Stomach (tissue), 9 donors: ENCODE results near the gene NCOR1. TPM values are rescaled to one million over a fixed set of nuclear protein-coding genes. Genes with fewer than 3 reads are reported as not detected.

ENCODE experiments used
- DNase-seq, 2 donors: peaks; one replicate each; pipeline versions ENCODE4 v3.0.0 to v3.0.0-alpha.2; 2013 to 2019
- H3K27ac ChIP-seq, 5 donors: fragments of 200-600 bp in 4 of 5; sonication (generic) in 4 of 5; one replicate each; pipeline ENCODE4 v1.5.1; 2013 to 2019; ENCODE audit warnings: mild to moderate bottlenecking in 1 of 5, moderate library complexity in 1 of 5
- H3K27me3 ChIP-seq, 3 donors: fragments of 200-600 bp; sonication (generic); one replicate each; pipeline ENCODE4 v1.5.1; 2017 to 2019; ENCODE audit warnings: mixed run types in 1 of 3
- H3K36me3 ChIP-seq, 4 donors: fragments of 200-600 bp; sonication (generic); 1 replicate in 3 of 4; 2 replicates in 1 of 4; pipeline ENCODE4 v1.5.1; 2016 to 2019
- H3K4me1 ChIP-seq, 4 donors: fragments of 200-600 bp; sonication (generic); one replicate each; pipeline ENCODE4 v1.5.1; 2016 to 2019
- H3K4me3 ChIP-seq, 4 donors: fragments of 200-600 bp; sonication (generic) in 3 of 4; one replicate each; pipeline ENCODE4 v1.5.1; 2016 to 2019; ENCODE audit warnings: mild to moderate bottlenecking in 1 of 4
- H3K9me3 ChIP-seq, 4 donors: fragments of 200-600 bp; sonication (generic); one replicate each; pipeline ENCODE4 v1.5.1; 2016 to 2019
- EP300 ChIP-seq: sonication (generic); formaldehyde crosslinking; IDR thresholded peaks from one replicate; pipeline ENCODE4 v1.6.1; 2017; ENCODE audit warnings: antibody characterized with exemption
- POLR2A ChIP-seq, 4 donors: fragments of 450-650 bp; IDR thresholded peaks; one replicate each; pipeline ENCODE4 v1.6.1; 2016; ENCODE audit warnings: antibody characterized with exemption in 4 of 4, control low read depth in 2 of 4, mild to moderate bottlenecking in 1 of 4, moderate library complexity in 1 of 4
- POLR2AphosphoS5 ChIP-seq, 3 donors: sonication (generic); formaldehyde crosslinking; IDR thresholded peaks; one replicate each; pipeline ENCODE4 v1.6.1; 2016; ENCODE audit warnings: antibody characterized with exemption in 3 of 3
- WGBS, 5 donors: extraction: QIAGEN DNeasy Blood & Tissue Kit in 3 of 5; methylation state at CpG; one replicate each; pipeline versions ENCODE4 v1.1.5 to v1.1.7; 2013 to 2018; 5-methylcytosine and 5-hydroxymethylcytosine counted together
- intact Hi-C: fragments of 100-400 bp; cut with DNase I; formaldehyde crosslinking; loops from one replicate; pipeline ENCODE4 v1.15.1; 2023; ENCODE audit warnings: low total_unique reads
- polyA plus RNA-seq, 3 donors: library from polyadenylated mRNA; stranded (reverse); fragments of 200-250 nt; gene quantifications; one replicate each; pipeline ENCODE4 v1.2.3, GENCODE V29; 2013
- total RNA-seq, 5 donors: library from RNA; depleted of rRNA; stranded (reverse); fragments of >200 nt; gene quantifications; one replicate each; pipeline versions ENCODE4 v1.1.0 to v1.2.3, GENCODE V29; 2014 to 2016
- TF ChIP-seq, protein P1 (sequence below), 7 experiments: fragments of 450-650 bp in 4 of 7; fragments of 200-600 bp in 3 of 7; sonication (generic) in 3 of 7; IDR thresholded peaks; one replicate each; pipeline ENCODE4 v1.5.1; 2016 to 2019; ENCODE audit warnings: antibody characterized with exemption in 7 of 7, control low read depth in 2 of 7, mild to moderate bottlenecking in 1 of 7
- donor health status: healthy with polysubstance abuse.
- donor health status: Bipolar disorder and iron deficiency.
- donor health status: healthy.

The NCOR1 gene
- total and polyA plus RNA-seq, 8 donors, result 28.7 to 444 (median 255) TPM

DNA sequence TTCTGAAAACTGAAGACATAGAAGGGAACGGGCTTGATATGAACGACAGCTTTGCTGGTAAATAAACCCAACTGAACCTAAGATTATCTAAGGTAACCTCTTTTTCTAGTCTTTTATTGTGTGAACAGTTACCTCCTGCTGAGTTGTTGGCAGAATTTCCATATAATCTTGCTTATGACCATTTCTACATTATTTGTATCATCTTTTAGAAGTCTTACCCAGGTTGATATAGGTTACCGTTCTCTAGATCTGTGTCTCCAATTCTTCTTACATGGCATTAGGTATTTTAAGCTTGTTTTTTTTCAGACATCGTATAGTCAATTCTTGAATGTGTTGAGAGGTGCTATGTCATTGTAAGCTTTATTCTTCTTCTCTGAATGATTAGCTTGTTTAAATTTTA, 191.5 kb downstream of the NCOR1 start:
- H3K36me3 ChIP-seq, result peaks cover 36 to 88% (median 85%) of the 10 kb centered on the region in 4 donors
- no peaks in the 10 kb centered on the region for H3K27me3 ChIP-seq
- peaks cover 0 to 15% (median 10%) of the 10 kb centered on the region in 4 donors for H3K4me1 ChIP-seq
- intact Hi-C loops, result no loop called here
- 61 to 81% (median 66%) methylated on average over 4 of the region's 4 CpGs for WGBS, 5 donors
- DNase-seq, result no peak
- H3K9me3 ChIP-seq, result no peaks in the 10 kb centered on the region
- H3K27ac ChIP-seq, result no peak overlapping the region
- H3K4me3 ChIP-seq, result no peak overlapping the region
- TF ChIP-seq, protein P1, sequence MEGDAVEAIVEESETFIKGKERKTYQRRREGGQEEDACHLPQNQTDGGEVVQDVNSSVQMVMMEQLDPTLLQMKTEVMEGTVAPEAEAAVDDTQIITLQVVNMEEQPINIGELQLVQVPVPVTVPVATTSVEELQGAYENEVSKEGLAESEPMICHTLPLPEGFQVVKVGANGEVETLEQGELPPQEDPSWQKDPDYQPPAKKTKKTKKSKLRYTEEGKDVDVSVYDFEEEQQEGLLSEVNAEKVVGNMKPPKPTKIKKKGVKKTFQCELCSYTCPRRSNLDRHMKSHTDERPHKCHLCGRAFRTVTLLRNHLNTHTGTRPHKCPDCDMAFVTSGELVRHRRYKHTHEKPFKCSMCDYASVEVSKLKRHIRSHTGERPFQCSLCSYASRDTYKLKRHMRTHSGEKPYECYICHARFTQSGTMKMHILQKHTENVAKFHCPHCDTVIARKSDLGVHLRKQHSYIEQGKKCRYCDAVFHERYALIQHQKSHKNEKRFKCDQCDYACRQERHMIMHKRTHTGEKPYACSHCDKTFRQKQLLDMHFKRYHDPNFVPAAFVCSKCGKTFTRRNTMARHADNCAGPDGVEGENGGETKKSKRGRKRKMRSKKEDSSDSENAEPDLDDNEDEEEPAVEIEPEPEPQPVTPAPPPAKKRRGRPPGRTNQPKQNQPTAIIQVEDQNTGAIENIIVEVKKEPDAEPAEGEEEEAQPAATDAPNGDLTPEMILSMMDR (IDR thresholded peaks at IDR 0.05), result no peak
- TF ChIP-seq EP300, result no peak
- no peak for TF ChIP-seq POLR2A (IDR thresholded peaks at IDR 0.05)
- no peak for TF ChIP-seq POLR2AphosphoS5 (IDR thresholded peaks at IDR 0.05)

DNA sequence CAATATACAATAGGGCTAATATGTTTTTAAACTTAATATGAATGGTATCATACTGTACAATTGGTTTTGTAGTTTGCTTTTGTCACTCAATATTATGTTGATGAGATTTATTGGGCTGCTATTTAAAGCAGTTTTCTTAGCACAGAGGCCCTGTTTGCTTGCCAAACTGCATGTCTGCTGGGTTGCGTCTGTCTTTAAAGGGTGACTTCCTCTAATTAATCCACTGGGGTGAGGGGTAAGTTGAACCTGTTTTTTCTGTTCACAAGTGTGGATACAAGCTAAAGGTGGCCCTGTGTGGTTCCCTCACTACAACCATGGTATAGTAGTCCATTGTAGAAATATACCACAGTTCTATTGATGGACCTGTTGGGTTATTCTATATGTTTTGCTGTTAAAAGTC, 196.0 kb downstream of the NCOR1 start:
- TF ChIP-seq POLR2A (IDR thresholded peaks at IDR 0.05), result no peak
- TF ChIP-seq, protein P1 (IDR thresholded peaks at IDR 0.05), result no peak
- TF ChIP-seq POLR2AphosphoS5 (IDR thresholded peaks at IDR 0.05), result no peak
- no peak for TF ChIP-seq EP300
- Histone ChIP-seq H3K36me3 (peaks cover 11 to 76% (median 65%) of the 10 kb centered on the region in 4 donors), H3K4me3 (no peak overlapping the region), H3K27me3 (no peaks in the 10 kb centered on the region), H3K9me3 (no peaks in the 10 kb centered on the region), H3K27ac (no peak overlapping the region), H3K4me1 (peaks cover 0 to 8% (median 0%) of the 10 kb centered on the region in 4 donors)
- intact Hi-C loops, result no loop called here
- WGBS, 5 donors, result 72 to 92% (median 74%) methylated on average over 1 of the region's 1 CpG
- no peak for DNase-seq

DNA sequence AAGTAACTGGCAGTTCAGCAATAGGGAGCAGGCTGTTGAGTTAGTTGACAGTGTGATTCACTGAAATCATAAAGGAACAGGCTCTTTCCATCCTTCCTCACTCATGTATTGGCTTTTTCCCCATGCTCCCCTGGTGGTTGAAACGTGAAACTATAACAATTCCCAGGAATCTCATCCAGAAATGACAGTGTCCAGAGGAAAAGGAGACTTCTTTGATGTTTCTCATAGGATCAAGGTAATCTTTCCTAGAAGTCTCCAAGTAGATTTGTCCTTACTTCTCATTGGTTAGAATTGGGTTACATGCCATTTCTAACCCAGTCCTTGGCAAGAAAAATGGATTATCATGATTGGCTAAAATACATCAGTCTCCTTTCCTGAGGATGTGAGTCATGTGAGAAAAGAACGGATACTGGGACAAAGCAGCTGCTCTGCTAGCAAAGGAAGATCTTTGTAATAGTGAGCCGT, 201.4 kb downstream of the NCOR1 start:
- H3K4me3 ChIP-seq, result no peak overlapping the region
- H3K36me3 ChIP-seq, result peaks cover 7 to 74% (median 65%) of the 10 kb centered on the region in 4 donors
- H3K27ac ChIP-seq, result peak overlapping the region in 1 of 5 donors; percentile 29
- TF ChIP-seq POLR2AphosphoS5 (IDR thresholded peaks at IDR 0.05), result no peak
- TF ChIP-seq, protein P1 (IDR thresholded peaks at IDR 0.05), result peak in 3 of 7 experiments; percentile 22 to 51 (median 26)
- intact Hi-C loops, result no loop called here
- H3K9me3 ChIP-seq, result no peaks in the 10 kb centered on the region
- peak in 1 of 2 donors; percentile 33 for DNase-seq
- H3K4me1 ChIP-seq, result peaks cover 0 to 24% (median 13%) of the 10 kb centered on the region in 4 donors
- H3K27me3 ChIP-seq, result no peaks in the 10 kb centered on the region
- WGBS, 5 donors, result 52 to 59% (median 54%) methylated on average over 3 of the region's 3 CpGs

DNA sequence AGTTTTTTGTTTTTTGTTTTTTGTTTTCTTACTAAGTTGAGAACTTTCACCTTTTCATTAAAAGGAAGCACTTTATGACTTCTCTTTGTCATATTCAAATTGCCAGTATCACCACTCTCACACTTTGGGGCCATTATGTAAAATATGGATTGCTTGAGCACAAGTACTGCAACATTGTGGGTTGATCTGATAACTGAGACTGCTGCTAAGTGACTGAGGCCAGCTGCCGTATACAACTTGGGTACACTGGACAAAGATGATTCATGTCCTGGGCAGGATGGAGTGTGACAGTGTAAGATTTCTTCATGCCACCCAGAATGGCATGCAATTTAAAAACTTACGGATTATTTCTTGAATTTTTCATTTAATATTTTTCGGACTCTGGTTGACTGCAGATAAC, 207.9 kb downstream of the NCOR1 start:
- Histone ChIP-seq H3K9me3 (no peaks in the 10 kb centered on the region), H3K36me3 (peaks cover 54 to 94% (median 90%) of the 10 kb centered on the region in 4 donors), H3K4me1 (peaks cover 0 to 18% (median 9%) of the 10 kb centered on the region in 4 donors), H3K27ac (no peak overlapping the region), H3K27me3 (no peaks in the 10 kb centered on the region), H3K4me3 (no peak overlapping the region)
- WGBS, 5 donors, result 81 to 92% (median 89%) methylated on average over 3 of the region's 3 CpGs
- no peak for DNase-seq
- TF ChIP-seq EP300 (no peak), POLR2A (IDR thresholded peaks at IDR 0.05) (no peak), POLR2AphosphoS5 (IDR thresholded peaks at IDR 0.05) (no peak)
- TF ChIP-seq, protein P1 (IDR thresholded peaks at IDR 0.05), result no peak
- intact Hi-C loops, result no loop called here
